GM23248 (cell line): Measurements from ENCODE around the gene GPS1.

Experiments
- EZH2 ChIP-seq: fragments of 200-600 bp; sonication (generic); IDR thresholded peaks from 2 replicates; pipeline ENCODE4 v1.6.1; 2018; ENCODE audit warnings: antibody characterized with exemption, mild to moderate bottlenecking; ENCODE audit not compliant: insufficient read depth, poor library complexity, severe bottlenecking
- EZH2phosphoT487 ChIP-seq: fragments of 200-600 bp; sonication (generic); IDR thresholded peaks from 2 replicates; pipeline ENCODE4 v1.6.1; 2018; ENCODE audit warnings: antibody characterized with exemption, moderate library complexity, mild to moderate bottlenecking, low read depth; ENCODE audit not compliant: insufficient read depth

DNA sequence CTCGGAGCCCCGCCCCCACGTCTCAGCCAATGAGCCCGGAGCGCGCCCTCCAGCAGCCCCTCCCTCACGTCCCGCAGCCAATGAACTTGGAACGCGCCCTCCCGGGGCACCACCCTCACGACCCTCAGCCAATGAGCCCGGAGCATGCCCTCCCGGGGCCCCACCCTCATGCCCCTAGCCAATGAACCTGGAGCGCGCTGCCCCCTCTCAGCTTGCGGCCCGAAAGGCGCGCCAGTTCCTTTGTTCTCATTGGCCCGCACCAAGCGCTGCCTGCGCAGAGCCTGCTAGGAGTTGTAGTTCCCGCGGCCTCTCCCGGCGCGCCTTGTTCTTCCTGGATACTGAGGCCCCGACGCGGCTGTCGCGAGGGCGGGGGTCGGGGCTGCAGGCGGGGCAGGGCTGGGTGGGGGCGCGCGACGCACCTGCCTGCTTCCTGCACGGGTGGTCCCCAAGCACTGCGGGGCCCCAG is 28.7 kb upstream of the GPS1 start, which contains the start of gene LRRC45:
- TF ChIP-seq EZH2 (no peak), EZH2phosphoT487 (no peak)
